AG04449 (cell line): Measurements from ENCODE around the gene CCDC122.

Experiments
- CTCF ChIA-PET: fragments of 350-600 bp; formaldehyde crosslinking; extraction: SDS; loops from one replicate; lab custom pipeline; 2021; ENCODE audit warnings: antibody characterized with exemption; lab: Yijun Ruan, JAX
- POLR2A ChIA-PET: fragments of 400-600, 350-600 bp; formaldehyde crosslinking; extraction: SDS; loops from one replicate; lab custom pipeline; 2020; ENCODE audit warnings: antibody characterized with exemption, inconsistent platforms; lab: Yijun Ruan, JAX
- DNase-seq: peaks from one replicate; pipeline ENCODE4 v3.0.0-alpha.2; 2010; ENCODE audit warnings: low read depth, low spot score
- H3K4me3 ChIP-seq: 2 replicates; pipeline ENCODE4 v1.5.1; 2011; ENCODE audit warnings: low read depth, mild to moderate bottlenecking, control low read depth, low read length
- CTCF ChIP-seq: IDR thresholded peaks from one replicate; pipeline ENCODE4 v1.5.1; 2011; ENCODE audit warnings: mild to moderate bottlenecking, moderate library complexity, low read length, control low read depth, inconsistent platforms; ENCODE audit not compliant: insufficient read depth; ENCODE audit errors: missing control alignments

CCDC122 gene

GRCh38 chr13:43850873-43851272 lies 28.7 kb downstream of the CCDC122 start:
- no peak overlapping the region for H3K4me3 ChIP-seq
- ChIA-PET CTCF (interaction anchor here (1.1 kb wide), 1 partner anchor 21 kb away, joined by 3 read pairs; no protein-coding TSS in a partner anchor), POLR2A (no interaction called here)
- no peak for DNase-seq
- no peak for TF ChIP-seq CTCF

- no peak overlapping the region for H3K4me3 ChIP-seq
- POLR2A ChIA-PET, result interaction anchor here (0.7 kb wide), 2 partner anchors 9 to 771 kb away, joined by 3 read pairs; no protein-coding TSS in a partner anchor
- no peak for DNase-seq
- CTCF ChIA-PET, result interaction anchor here (0.7 to 1.4 kb wide), 2 partner anchors 45 to 759 kb away, joined by 3 to 4 read pairs; no protein-coding TSS in a partner anchor
- no peak for TF ChIP-seq CTCF
These were observed 31.4 kb downstream of the CCDC122 start for GRCh38 chr13:43848001-43848649.

GRCh38 chr13:43846496-43847158 lies 32.9 kb downstream of the CCDC122 start:
- ChIA-PET CTCF (no interaction called here), POLR2A (no interaction called here)
- DNase-seq, result peak; percentile 44
- H3K4me3 ChIP-seq, result no peak overlapping the region
- no peak for TF ChIP-seq CTCF

GRCh38 chr13:43838909-43839308 lies 40.6 kb downstream of the CCDC122 start:
- H3K4me3 ChIP-seq, result no peak overlapping the region
- POLR2A ChIA-PET, result interaction anchor here (1.0 kb wide), 1 partner anchor 8 kb away, joined by 3 read pairs; no protein-coding TSS in a partner anchor
- TF ChIP-seq CTCF, result no peak
- DNase-seq, result peak; percentile 37
- CTCF ChIA-PET, result interaction anchor here (1.6 kb wide), 1 partner anchor 33 kb away, joined by 3 read pairs; no protein-coding TSS in a partner anchor

GRCh38 chr13:43835701-43836100 lies 43.8 kb downstream of the CCDC122 start:
- CTCF ChIA-PET, result no interaction called here
- no peak for TF ChIP-seq CTCF
- no peak overlapping the region for H3K4me3 ChIP-seq
- POLR2A ChIA-PET, result no interaction called here
- no peak for DNase-seq

GRCh38 chr13:43831088-43831487 lies 48.5 kb downstream of the CCDC122 start:
- no peak overlapping the region for H3K4me3 ChIP-seq
- no peak for TF ChIP-seq CTCF
- DNase-seq, result no peak
- ChIA-PET POLR2A (interaction anchor here (0.7 kb wide), 1 partner anchor 8 kb away, joined by 3 read pairs; no protein-coding TSS in a partner anchor), CTCF (interaction anchor here (1.1 kb wide), 1 partner anchor 45 kb away, joined by 3 read pairs; no protein-coding TSS in a partner anchor)
